HAP-1 (cell line): Measurements from ENCODE around the gene SSH2.

Experiments
- DNase-seq, 2 experiments: peaks; one replicate each; pipeline ENCODE4 v3.0.0-alpha.2; 2016 to 2020; ENCODE audit warnings: low spot score in 2 of 2
- H3K27me3 ChIP-seq: fragments of 250-450 bp; sonication (Bioruptor Pico); 2 replicates; pipeline ENCODE4 v1.5.1; 2020; ENCODE audit warnings: low read depth, mild to moderate bottlenecking, moderate library complexity
- H3K36me3 ChIP-seq: fragments of 250-450 bp; sonication (Bioruptor Pico); replicated peaks from 2 replicates; pipeline ENCODE4 v1.5.1; 2020; ENCODE audit warnings: mild to moderate bottlenecking
- H3K4me1 ChIP-seq: fragments of 250-450 bp; sonication (Bioruptor Pico); 2 replicates; pipeline ENCODE4 v1.5.1; 2020; ENCODE audit warnings: mild to moderate bottlenecking
- H3K4me3 ChIP-seq: fragments of 250-450 bp; sonication (Bioruptor Pico); 2 replicates; pipeline ENCODE4 v1.5.1; 2020; ENCODE audit warnings: mild to moderate bottlenecking, moderate library complexity
- H3K9me3 ChIP-seq: fragments of 250-450 bp; sonication (Bioruptor Pico); 2 replicates; pipeline ENCODE4 v1.5.1; 2020; ENCODE audit warnings: mild to moderate bottlenecking, moderate library complexity
- in situ Hi-C: fragments of 300-500 bp; cut with MboI; formaldehyde crosslinking; loops from 3 replicates; pipeline ENCODE4 v1.14.3; 2020; ENCODE audit warnings: low sequenced_read_pairs, inconsistent platforms, mixed read lengths

Gene SSH2

GRCh38 chr17:29828676-29829284 is 101.2 kb downstream of the SSH2 start:
- Histone ChIP-seq H3K4me3 (no peak overlapping the region), H3K4me1 (peaks cover 26% of the 10 kb centered on the region), H3K27me3 (no peaks in the 10 kb centered on the region), H3K9me3 (no peaks in the 10 kb centered on the region), H3K36me3 (no peaks in the 10 kb centered on the region; the same call in 1 of the 2 replicates)
- DNase-seq: no peak
- in situ Hi-C loops: no loop called here

GRCh38 chr17:29827179-29827578 is 102.8 kb downstream of the SSH2 start:
- Histone ChIP-seq H3K36me3 (no peaks in the 10 kb centered on the region; the same call in 1 of the 2 replicates), H3K9me3 (no peaks in the 10 kb centered on the region), H3K27me3 (no peaks in the 10 kb centered on the region), H3K4me3 (no peak overlapping the region), H3K4me1 (peaks cover 26% of the 10 kb centered on the region)
- no peak for DNase-seq
- in situ Hi-C loops: no loop called here

GRCh38 chr17:29826114-29826692 is 103.8 kb downstream of the SSH2 start:
- in situ Hi-C loops: no loop called here
- Histone ChIP-seq H3K4me3 (no peak overlapping the region), H3K27me3 (no peaks in the 10 kb centered on the region), H3K9me3 (no peaks in the 10 kb centered on the region), H3K36me3 (no peaks in the 10 kb centered on the region; the same call in 1 of the 2 replicates), H3K4me1 (peaks cover 26% of the 10 kb centered on the region)
- DNase-seq: no peak

DNA sequence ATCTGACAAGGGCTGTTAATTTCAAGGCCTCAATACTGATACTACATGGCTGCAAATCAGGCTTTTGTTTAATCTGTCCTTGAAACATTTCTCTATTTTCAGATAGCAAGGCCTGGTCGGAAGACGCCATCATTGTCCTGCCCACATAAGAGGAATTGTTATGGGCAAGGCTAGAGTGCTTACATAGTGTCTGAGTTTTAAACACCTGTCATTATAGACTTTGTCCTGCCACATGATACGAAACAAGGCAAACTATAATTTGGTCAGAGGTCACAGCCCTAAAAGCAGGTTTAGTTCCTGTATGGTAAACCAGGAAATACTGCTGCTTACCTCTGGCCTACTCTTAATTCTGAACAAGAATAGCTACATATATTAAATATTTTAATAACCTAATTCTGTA is 104.4 kb downstream of the SSH2 start:
- Histone ChIP-seq H3K27me3 (no peaks in the 10 kb centered on the region), H3K4me1 (peaks cover 26% of the 10 kb centered on the region), H3K9me3 (no peaks in the 10 kb centered on the region), H3K36me3 (no peaks in the 10 kb centered on the region; the same call in 1 of the 2 replicates), H3K4me3 (no peak overlapping the region)
- no peak for DNase-seq
- in situ Hi-C loops: no loop called here

GRCh38 chr17:29821897-29822296 is 108.1 kb downstream of the SSH2 start:
- H3K27me3 ChIP-seq: no peaks in the 10 kb centered on the region
- peaks cover 6% of the 10 kb centered on the region for H3K4me1 ChIP-seq
- H3K9me3 ChIP-seq: no peaks in the 10 kb centered on the region
- in situ Hi-C loops: no loop called here
- H3K4me3 ChIP-seq: no peak overlapping the region
- no peaks in the 10 kb centered on the region; the same call in none of the 2 replicates for H3K36me3 ChIP-seq
- no peak for DNase-seq

DNA sequence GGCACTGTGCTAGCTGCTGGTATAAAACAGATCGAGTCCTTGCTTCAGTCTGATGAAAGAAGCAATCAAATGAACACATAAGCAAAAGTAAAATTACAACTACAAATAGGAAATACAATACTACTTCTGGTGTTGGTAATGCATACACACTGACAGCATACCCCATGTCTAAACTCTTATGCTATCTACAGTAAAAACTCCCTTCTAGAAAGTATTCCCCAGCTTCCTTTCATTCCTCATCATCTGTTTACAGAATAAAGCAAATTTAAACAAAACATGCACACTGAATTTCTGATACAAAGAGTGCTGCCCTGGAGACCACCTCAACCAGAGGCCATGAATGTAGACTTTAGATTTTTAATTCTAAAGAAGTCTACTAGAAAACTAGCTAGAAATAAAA is 109.6 kb downstream of the SSH2 start:
- in situ Hi-C loops: no loop called here
- no peaks in the 10 kb centered on the region for H3K27me3 ChIP-seq
- no peaks in the 10 kb centered on the region for H3K4me1 ChIP-seq
- H3K4me3 ChIP-seq: no peak overlapping the region
- H3K36me3 ChIP-seq: no peaks in the 10 kb centered on the region; the same call in 1 of the 2 replicates
- H3K9me3 ChIP-seq: no peaks in the 10 kb centered on the region
- no peak for DNase-seq

DNA sequence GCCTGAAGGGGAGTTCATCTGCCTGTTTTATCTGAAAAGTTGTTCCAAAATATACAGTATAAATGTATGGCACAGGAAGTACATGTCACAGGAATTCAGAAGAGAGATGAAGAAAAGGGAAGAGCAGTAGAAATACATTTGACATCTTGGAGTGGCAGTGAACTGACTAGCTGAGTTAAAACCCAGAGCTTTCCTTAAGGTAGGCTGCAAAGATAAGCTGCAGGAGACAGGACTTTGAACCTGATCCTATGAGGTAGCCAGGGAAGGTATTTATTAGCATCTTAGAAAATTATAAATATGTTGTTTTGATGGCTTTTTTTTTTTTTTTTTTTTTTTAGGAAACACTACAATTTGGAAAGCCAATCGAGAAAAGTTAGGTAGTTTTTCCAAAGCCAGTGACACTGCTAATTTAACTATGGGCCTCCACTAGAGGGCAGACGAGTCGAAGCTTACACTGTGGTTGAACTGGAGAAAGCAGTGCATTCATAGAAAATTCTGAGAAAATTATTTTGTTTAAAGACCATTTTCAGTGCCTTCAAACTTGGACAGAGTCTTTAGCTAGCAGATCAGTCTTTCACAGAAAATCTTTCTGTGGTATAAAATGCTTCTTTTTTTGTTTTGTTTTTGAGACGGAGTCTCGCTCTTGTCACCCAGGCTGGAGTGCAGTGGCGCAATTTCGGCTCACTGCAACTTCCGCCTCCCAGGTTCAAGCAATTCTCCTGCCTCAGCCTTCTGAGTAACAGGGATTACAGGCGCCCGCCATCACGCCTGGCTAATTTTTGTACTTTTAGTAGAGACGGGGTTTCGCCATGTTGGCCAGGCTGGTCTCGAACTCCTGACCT is 122.3 kb downstream of the SSH2 start:
- no peak overlapping the region for H3K4me3 ChIP-seq

GRCh38 chr17:29802246-29802645 is 127.8 kb downstream of the SSH2 start:
- no peak for DNase-seq
- H3K9me3 ChIP-seq: no peaks in the 10 kb centered on the region
- no peaks in the 10 kb centered on the region for H3K36me3 ChIP-seq
- in situ Hi-C loops: loop anchor here (10.0 kb wide), 1 partner anchor 303 kb away; no protein-coding TSS in a partner anchor
- H3K4me1 ChIP-seq: peaks cover 14% of the 10 kb centered on the region
- H3K4me3 ChIP-seq: no peak overlapping the region
- H3K27me3 ChIP-seq: no peaks in the 10 kb centered on the region

More for the DNA sequence above, 122.3 kb downstream of the SSH2 start:
- Histone ChIP-seq H3K9me3 (no peaks in the 10 kb centered on the region), H3K4me1 (no peaks in the 10 kb centered on the region), H3K27me3 (no peaks in the 10 kb centered on the region), H3K36me3 (no peaks in the 10 kb centered on the region)
- DNase-seq: peak; percentile 69 to 83
- in situ Hi-C loops: loop anchor here (10.0 kb wide), 1 partner anchor 297 kb away; no protein-coding TSS in a partner anchor

GRCh38 chr17:29800457-29800856 is 129.6 kb downstream of the SSH2 start:
- H3K36me3 ChIP-seq: no peaks in the 10 kb centered on the region
- no peak for DNase-seq
- in situ Hi-C loops: loop anchor here (10.0 kb wide), 1 partner anchor 304 kb away; no protein-coding TSS in a partner anchor
- H3K27me3 ChIP-seq: no peaks in the 10 kb centered on the region
- H3K4me1 ChIP-seq: peaks cover 14% of the 10 kb centered on the region
- no peak overlapping the region for H3K4me3 ChIP-seq
- H3K9me3 ChIP-seq: no peaks in the 10 kb centered on the region

GRCh38 chr17:29796652-29797051 is 133.4 kb downstream of the SSH2 start:
- H3K9me3 ChIP-seq: no peaks in the 10 kb centered on the region
- in situ Hi-C loops: no loop called here
- H3K36me3 ChIP-seq: no peaks in the 10 kb centered on the region
- peaks cover 14% of the 10 kb centered on the region for H3K4me1 ChIP-seq
- H3K27me3 ChIP-seq: no peaks in the 10 kb centered on the region
- no peak for DNase-seq
- no peak overlapping the region for H3K4me3 ChIP-seq

- DNase-seq: no peak
- no peak overlapping the region for H3K4me3 ChIP-seq
- H3K9me3 ChIP-seq: no peaks in the 10 kb centered on the region
- no peaks in the 10 kb centered on the region for H3K27me3 ChIP-seq
- in situ Hi-C loops: no loop called here
- peaks cover 14% of the 10 kb centered on the region for H3K4me1 ChIP-seq
- H3K36me3 ChIP-seq: no peaks in the 10 kb centered on the region
Measured at GRCh38 chr17:29793501-29793900, 136.5 kb downstream of the SSH2 start.

DNA sequence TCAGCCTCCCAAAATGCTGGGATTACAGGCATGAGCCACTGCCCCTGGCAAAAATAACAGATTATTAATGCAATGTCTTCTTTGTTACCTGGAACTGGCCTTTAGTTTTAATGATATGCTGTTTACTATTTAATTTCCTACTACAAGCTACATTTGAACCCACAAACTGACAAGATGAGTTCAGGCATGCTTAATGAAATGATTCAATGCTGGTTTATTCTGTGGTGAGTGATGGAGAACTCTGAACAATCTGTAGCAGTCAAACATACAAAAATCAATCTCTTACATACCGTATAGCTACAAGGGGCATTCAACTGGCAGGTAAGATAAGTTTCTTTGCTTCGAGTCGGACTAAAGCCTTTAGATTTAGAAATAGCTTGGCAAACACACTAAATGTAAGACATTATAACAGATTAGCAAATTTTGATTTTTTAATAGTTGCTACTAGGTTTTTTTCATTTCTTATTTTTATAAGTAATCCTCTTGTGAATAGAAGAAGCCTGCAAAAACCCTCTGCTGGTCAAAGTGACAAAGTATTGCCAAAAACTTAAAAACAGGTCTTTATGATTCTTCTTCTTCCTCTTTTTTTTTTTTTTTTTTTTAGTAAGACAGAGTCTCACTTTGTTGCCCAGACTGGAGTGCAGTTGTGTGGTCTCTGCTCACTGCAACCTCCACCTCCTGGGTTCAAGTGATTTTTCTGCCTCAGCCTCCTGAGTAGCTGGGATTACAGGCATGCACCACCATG is 138.5 kb downstream of the SSH2 start:
- DNase-seq: no peak
- in situ Hi-C loops: no loop called here
- Histone ChIP-seq H3K4me1 (peaks cover 34% of the 10 kb centered on the region), H3K36me3 (no peaks in the 10 kb centered on the region), H3K9me3 (no peaks in the 10 kb centered on the region), H3K4me3 (no peak overlapping the region), H3K27me3 (no peaks in the 10 kb centered on the region)
